ENCODE results near the gene SELENOF.
A peak's percentile ranks its signal among the peaks of the same experiment; 100 is the strongest.

Gene SELENOF
- 86.9 to 222 (median 151) reads per million in 17 experiments for total RNA-seq

- peak; percentile 100 for DNase-seq
These were observed at the start of gene SELENOF for GRCh38 chr1:86913896-86914600. Gene SELENOF (minus strand): TSS chr1:86914126. CDS start chr1:86914111, 15 bp downstream.

GRCh38 chr1:86960548-86960947 lies 46.6 kb upstream of the SELENOF start:
- no peak for DNase-seq

GRCh38 chr1:86957221-86957620 lies 43.3 kb upstream of the SELENOF start:
- DNase-seq: peak; percentile 8 to 73 (median 44)

- DNase-seq: no peak
These were observed 42.3 kb upstream of the SELENOF start for GRCh38 chr1:86956221-86956620.

- DNase-seq: no peak
These were observed 41.8 kb upstream of the SELENOF start for GRCh38 chr1:86955678-86956077.

- DNase-seq: no peak
These were observed 39.2 kb upstream of the SELENOF start for GRCh38 chr1:86953167-86953566.

GRCh38 chr1:86951430-86951829 lies 37.5 kb upstream of the SELENOF start:
- peak in 1 of 4 experiments; percentile 4 for DNase-seq

- DNase-seq: no peak
These were observed 36.9 kb upstream of the SELENOF start for GRCh38 chr1:86950712-86951419.

GRCh38 chr1:86948212-86948611 lies 34.3 kb upstream of the SELENOF start:
- no peak for DNase-seq

- no peak for DNase-seq
These were observed 28.8 kb upstream of the SELENOF start for GRCh38 chr1:86942743-86943142.

- no peak for DNase-seq
These were observed 28.1 kb upstream of the SELENOF start for GRCh38 chr1:86942042-86942441.

GRCh38 chr1:86940599-86940998 lies 26.7 kb upstream of the SELENOF start:
- DNase-seq: no peak

- no peak for DNase-seq
These were observed 25.5 kb upstream of the SELENOF start for GRCh38 chr1:86939406-86939805.

- DNase-seq: no peak
These were observed 24.9 kb upstream of the SELENOF start for GRCh38 chr1:86938855-86939254.

- DNase-seq: no peak
These were observed 24.5 kb upstream of the SELENOF start for GRCh38 chr1:86938450-86938849.

GRCh38 chr1:86933562-86934377 lies 19.8 kb upstream of the SELENOF start:
- no peak for DNase-seq

- no peak for DNase-seq
These were observed 19.1 kb upstream of the SELENOF start for GRCh38 chr1:86933051-86933450.

- DNase-seq: no peak
These were observed 14.9 kb upstream of the SELENOF start for GRCh38 chr1:86928819-86929218.

- DNase-seq: no peak
These were observed 13.0 kb upstream of the SELENOF start for GRCh38 chr1:86926883-86927282.

GRCh38 chr1:86925742-86926141 lies 11.8 kb upstream of the SELENOF start:
- no peak for DNase-seq

GRCh38 chr1:86924324-86924960 lies 10.5 kb upstream of the SELENOF start:
- DNase-seq: no peak

- no peak for DNase-seq
These were observed 8.5 kb upstream of the SELENOF start for GRCh38 chr1:86922445-86922844.

- DNase-seq: no peak
These were observed 2.8 kb upstream of the SELENOF start for GRCh38 chr1:86916752-86917151.

Measured in suppressor macrophage (primary cell).